Activated CD4-positive, alpha-beta T cell treated with anti-CD3 and anti-CD28 coated beads, Interleukin-2, Interleukin-6, amounts not matched to agents 100 ng/mL and 50 ng/mL, durations not matched to agents 16 hours and 8 hours (primary cell): ENCODE measurements around the gene ANKRD18B.
"Not testable (repeated sequence)": the region's sequence is repeated elsewhere in the genome, so short reads cannot be mapped to it uniquely, and the experiment has no call there.

Experiments used
- DNase-seq: peaks from one replicate; pipeline ENCODE4 v3.0.0-alpha.2; 2020

The ANKRD18B gene

DNA sequence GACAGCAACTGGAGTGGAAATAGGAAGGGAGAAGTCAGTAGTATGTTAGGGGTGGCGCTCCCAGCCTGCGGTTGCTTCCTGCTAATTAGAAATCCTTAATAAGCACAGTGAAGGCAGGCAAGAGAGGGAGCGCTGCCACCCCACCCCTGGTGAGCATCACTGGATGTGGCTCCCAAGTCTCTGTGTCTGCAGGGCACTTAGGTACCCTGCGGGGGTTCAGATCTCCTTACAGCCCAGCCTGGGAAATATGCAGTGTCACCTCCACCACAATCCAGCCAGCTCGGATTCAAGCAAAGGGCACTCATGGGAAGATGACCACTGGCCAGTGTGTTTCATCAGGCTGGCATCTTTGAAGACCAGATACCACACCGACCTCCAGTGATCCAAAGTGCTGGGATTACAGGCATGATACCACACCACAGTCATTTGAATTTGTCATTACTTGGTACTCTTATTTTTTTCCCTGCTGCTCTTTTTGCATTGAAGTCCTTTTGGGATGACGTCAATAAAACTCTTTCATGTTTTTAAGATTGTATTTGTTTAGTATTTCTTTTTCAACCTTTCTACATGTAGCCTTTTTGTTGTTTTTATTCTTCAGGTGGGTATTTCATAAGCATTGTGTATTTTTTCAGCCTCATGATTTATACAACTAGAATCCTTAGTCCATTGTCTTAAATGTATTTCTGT is 90.1 kb downstream of the ANKRD18B start:
- DNase-seq, result no peak

DNA sequence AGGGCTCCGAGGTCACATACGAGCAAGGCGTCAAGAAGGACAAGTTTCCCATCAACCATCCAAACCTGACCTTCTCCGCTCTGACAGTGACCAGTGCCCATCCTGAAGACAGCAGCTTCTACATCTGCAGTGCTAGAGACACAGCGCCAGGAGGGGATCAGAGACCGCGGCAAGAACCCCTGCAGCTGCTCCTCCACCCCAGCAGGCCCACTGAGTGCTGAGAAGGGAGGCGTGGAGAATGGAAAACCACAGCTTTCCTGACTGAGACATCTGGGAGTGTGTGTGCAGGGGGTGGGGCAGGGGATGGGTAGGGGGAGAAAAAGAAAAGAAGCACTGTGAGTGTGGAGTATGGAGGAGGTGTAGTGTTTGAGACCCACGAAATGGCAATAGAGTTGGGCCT is 94.3 kb downstream of the ANKRD18B start:
- DNase-seq, result not testable (repeated sequence)

DNA sequence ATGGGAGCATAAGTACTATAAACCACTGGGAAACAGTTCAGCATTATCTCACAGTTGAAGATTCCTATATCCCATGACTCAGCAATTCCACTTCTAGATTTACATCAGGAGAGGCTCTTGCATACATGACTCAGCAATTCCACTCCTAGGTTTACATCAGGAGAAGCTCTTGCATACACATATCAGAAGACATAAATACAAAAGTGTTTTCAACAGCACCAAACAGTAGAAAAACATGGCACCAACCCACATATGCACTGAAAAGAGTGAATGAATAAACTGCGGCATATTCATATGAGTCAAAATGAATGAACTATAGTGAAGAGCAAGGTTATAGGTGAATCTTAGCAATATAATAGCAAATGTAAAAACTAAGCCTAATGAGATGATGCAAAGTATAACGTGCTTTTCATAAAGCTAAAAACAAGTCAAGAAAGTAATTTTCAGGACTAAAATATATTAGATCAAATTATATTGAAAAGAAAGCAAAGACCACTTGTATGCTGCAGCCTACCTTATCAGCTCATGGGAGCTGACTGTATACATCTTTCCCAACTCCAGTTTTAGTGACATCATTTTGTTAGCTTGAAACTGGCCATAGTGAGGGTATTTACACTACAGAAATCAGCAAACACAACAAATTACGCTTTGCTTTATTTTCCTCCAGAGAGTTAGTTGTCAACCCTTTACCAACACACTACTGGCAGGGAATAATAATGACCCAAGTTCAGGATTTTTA is 95.8 kb downstream of the ANKRD18B start:
- peak; percentile 11 for DNase-seq

DNA sequence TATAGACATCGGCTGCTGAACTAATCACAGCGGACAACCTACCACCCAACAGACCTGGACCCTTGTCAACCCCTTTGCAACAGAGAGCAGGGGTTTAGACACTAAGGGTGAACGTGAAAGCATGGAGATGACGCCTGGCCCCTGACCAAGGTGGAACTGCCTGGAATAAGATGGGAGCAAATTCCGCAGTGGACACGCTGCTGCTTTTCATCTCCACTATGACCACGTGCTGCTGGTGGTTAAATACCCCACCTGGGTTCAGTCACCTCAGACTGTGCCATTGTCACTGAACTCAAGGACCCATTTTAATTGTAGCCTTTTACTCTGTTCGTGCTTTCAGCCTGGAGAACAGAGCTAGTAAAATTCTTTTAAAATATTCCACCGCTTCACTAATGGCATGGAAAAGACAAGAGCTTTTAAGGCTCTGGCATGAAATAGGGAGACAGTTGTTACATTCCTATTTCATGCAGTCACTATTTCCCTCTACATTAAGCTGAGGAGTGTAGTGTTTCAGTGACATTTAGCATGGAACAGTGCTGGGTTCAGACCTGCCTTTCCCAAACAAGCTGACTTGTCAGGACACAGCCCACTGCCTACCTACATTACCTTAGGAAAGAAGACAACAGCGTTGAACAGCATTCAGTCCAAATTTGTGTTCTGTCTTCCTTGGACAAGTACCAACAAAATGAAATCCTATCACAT is 96.8 kb downstream of the ANKRD18B start:
- no peak for DNase-seq
